ENCODE results near the gene ZNF74.
A peak's percentile ranks its signal among the peaks of the same experiment; 100 is the strongest.
"Not testable (repeated sequence)": the region's sequence is repeated elsewhere in the genome, so short reads cannot be mapped to it uniquely, and the experiment has no call there.

ZNF74 gene

DNA sequence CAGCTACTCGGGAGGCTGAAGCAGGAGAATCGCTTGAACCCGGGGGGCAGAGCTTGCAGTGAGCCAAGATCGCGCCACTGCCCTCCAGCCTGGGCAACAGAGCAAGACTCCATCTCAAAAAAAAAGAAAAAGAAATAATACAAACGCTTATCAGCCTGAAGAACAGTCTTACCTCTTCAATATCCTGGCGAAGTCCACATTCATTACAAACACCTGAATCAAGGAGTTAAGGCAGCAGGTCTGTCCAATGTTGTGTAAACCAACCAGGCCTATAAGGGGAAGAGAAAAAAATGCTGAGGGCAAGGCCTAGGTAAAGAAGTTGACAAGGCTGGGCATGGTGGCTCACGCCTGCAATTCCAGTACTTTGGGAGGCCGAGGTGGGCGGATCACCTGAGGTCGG is 17.0 kb upstream of the ZNF74 start:
- DNase-seq, result not testable (repeated sequence)

DNA sequence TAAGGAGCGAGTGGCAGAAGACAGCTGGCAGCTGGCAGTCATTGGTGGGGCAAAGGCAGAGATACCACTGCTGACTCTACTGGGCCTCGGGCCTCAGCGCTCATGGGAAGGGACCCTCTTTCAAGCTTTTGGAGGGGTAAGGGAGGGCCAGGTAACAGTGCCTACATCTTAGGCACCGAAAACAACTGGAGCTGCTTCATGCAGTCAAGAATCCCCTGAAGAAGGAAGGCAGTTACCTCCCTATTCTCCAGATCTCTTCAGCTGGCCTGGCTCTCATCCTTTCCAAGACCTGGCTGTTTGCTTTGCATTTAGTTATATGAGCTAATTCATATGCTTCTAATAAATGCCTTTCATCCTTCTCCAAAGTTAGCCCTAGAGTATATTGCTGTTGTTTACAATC is 15.8 kb upstream of the ZNF74 start:
- no peak for DNase-seq

DNA sequence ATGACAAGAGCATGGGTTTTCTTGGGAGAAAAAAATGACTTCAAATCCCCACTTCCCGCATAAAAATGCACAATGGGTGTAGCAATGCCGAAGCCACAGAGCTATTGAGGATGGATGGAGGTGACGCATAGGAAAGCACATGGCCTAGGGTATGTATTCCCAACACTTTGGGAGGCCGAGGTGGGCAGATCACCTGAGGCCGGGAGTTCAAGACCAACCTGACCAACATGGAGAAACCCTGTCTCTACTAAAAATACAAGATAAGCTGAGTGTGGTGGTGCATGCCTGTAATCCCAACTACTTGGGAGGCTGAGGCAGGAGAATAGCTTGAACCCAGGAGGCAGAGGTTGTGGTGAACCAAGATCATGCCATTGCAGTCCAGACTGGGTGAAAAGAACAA is 15.3 kb upstream of the ZNF74 start:
- DNase-seq, result not testable (repeated sequence)

GRCh38 chr22:20380486-20380885 is 13.5 kb upstream of the ZNF74 start:
- DNase-seq, result no peak

- DNase-seq, result no peak
Observed at GRCh38 chr22:20383538-20383937, 10.4 kb upstream of the ZNF74 start.

DNA sequence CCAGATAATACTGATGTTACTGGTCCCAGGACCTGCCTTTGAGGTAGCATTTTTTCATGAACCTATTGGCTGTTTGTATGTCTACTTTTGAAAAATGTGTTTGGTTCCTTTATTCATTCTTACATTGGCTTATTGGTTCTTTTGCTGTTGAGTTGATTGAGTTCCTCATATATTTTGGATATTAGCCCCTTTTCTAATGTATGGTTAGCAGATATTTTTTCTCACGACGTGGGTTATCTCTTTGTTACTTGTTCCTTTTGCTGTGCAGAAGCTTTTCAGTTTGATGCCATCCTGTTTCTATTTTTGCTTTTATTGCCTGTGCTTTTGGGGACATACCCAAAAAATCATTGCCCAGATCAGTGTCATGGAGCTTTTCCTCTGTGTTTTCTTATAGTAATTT is 9.8 kb upstream of the ZNF74 start:
- DNase-seq, result no peak

DNA sequence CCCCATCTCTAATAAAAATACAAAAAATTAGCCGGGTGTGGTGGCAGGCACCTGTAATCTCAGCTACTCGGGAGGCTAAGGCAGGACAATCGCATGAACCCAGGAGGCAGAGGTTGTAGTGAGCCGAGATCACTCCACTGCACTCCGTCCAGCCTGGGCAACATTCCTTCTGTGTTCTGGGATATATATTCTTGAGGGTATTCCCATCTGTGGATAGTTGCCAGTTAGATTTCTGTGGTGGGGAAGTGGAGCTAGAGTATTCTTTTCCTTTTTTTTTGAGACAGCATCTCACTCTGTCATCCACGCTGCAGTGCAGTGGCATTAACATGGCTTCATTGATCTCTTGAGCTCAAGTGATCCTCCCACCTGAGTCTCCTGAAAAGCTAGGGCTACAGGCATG is 9.1 kb upstream of the ZNF74 start:
- DNase-seq, result no peak

DNA sequence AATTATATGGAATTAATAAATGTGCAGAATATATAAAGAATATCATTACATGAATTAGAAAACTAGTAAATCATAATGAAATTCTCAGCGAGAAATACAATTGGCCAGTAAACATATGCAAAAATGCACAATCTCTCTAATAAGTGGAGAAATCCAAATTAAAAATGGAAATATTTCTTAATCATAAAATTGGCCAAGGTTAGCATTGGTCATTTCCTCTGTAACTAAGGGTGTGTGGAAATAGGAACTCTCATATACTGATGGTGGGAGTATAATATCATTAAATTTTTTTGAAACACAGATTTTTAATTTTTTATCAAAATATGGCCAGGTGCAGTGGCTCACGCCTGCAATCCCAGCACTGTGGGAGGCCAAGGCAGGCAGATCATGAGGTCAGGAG is 7.6 kb upstream of the ZNF74 start:
- DNase-seq, result peak in 1 of 2 donors; percentile 66

- DNase-seq, result peak in 1 of 2 donors; percentile 12
Observed at GRCh38 chr22:20386972-20387371, 7.0 kb upstream of the ZNF74 start.

DNA sequence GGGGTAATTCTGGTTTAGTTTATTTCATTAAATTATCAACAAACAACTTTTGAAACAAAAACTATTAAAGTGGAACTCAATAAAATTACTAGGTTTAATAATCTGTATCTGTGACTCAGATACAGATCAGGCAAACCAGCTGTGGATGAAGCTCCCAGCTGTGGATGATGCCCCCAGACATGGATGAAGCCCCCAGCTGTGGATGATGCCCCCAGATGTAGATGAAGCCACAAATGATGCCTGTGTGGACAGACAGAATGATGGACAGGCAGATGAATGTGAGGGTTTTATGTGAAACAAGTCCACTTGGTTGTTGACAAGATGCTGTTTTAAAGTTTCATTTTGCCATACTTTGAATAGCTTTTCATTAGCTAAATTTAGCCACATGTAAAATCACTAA is 5.8 kb upstream of the ZNF74 start:
- DNase-seq, result no peak

GRCh38 chr22:20389288-20389687 is 4.7 kb upstream of the ZNF74 start:
- no peak for DNase-seq

- DNase-seq, result no peak
Observed at GRCh38 chr22:20390394-20390907, 3.5 kb upstream of the ZNF74 start.

DNA sequence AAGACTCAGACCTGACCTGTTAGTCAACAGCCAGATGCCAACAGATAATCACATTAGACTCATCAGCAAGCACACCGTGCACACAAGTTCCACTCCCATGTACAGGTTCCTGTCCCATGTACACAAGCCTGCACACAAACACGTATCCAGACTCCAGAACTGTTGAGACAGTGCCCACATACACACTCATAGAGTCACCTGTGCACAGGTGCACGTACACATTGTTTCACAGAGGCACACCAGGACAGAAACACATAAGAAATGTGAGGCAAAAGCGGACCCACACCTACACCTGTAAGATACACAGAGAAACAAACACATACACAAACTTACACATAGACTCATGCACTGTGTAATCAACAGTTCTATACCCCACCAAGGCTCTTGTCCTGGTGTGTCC is 2.7 kb upstream of the ZNF74 start:
- no peak for DNase-seq

DNA sequence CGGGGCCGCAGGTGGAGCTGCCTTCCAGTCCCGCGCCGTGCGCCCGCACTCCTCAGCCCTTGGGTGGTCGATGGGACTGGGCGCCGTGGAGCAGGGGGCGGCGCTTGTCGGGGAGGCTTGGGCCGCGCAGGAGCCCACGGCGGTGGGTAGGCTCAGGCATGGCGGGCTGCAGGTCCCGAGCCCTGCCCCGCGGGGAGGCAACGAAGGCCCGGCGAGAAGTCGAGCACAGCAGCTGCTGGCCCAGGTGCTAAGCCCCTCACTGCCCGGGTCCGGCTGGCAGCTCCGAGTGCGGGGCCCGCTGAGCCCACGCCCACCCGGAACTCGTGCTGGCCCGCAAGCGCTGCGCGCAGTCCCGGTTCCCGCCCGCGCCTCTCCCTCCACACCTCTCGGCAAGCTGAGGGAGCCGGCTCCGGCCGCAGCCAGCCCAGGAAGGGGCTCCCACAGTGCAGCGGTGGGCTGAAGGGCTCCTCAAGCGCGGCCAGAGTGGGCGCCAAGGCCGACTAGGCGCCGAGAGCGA is 1.5 kb upstream of the ZNF74 start:
- DNase-seq, result not testable (repeated sequence)

DNA sequence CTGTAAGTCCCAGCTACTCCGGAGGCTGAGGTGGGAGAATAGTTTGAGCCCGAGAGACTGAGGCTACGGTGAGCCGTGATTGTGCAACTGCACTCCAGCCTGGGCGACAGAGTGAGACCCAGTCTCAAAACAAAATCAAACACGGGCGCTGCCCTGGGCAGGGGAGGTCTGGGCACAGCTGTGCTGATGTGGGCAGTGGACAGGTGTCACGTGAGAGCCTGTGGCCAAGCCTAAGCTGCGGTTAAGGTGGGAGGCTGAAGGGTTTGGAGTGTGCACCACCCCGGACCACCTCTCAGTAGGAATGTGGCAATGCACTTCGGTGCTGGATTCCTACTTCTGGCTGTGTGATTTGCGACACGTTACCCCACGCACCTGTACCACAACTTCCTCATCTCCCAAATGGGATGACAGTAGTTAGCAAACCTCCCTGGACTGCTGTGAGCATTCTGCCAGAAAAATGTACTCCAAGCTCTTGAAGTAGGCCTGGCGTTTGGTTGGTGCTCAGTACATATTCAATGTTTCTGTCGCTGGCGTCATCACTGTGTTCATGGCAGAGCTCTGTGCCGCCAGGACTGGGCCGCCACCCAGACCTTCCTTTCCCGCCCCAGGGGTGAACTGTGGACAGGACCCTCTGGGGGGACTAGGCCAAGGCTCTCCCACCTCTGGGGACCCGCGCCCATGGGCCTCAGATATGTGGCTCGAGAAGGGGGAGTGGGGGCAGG is 807 bp upstream of the ZNF74 start:
- DNase-seq, result no peak

DNA sequence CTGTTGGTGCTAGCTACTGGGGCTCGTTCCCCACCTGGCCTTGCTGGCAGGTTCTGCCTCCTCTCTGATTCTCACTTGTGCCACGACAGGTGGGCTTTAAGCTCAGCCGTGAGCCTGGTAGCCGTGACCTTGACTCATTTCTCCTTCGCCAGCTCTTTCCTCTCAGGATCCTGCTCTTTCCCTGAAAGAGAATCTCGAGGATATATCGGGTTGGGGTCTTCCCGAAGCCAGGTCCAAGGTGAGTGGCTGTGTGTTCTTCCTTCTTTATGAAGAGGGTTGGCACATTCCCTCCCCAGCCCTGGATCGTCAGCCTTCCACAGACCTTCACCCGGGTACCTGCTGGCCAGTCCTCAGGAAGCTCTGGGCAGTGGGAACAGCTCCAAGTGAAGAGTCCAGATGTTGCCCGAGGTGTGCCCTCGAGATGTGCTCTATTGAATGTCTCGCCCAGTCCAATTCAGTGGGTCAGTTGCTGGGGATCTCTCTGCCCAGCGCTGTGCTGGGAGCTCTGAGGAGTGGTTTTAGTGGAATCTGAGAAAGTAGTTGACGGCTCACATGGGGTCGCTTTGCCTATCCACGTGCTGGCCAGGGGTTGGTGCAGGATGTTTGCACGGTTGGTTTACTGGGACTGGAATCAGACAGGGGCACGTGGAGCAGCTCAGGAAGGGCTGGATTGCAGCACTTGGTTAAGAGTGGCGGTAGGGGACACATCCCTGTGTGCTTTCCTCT is 1.4 kb downstream of the ZNF74 start:
- DNase-seq, result no peak

- no peak for DNase-seq
Observed at GRCh38 chr22:20395907-20396287, 1.9 kb downstream of the ZNF74 start.

DNA sequence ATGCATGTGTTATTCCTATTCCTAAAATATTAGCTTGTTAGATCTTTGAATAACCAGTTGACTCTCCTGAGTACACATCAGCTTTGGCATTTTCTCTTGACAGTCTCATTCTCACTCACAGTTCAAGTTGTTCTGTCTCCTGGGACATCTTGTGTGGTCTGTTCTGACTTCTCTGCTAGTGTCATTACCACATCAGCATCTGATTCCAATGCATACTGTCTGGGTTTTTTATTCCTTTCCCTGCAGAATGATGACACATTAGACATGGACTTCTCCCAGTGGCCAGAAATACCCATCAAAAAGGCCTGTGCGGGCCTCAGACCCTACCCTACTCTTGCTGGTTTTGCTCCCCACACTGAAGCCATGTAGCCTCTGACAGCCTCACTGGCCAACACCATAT is 2.7 kb downstream of the ZNF74 start:
- no peak for DNase-seq

DNA sequence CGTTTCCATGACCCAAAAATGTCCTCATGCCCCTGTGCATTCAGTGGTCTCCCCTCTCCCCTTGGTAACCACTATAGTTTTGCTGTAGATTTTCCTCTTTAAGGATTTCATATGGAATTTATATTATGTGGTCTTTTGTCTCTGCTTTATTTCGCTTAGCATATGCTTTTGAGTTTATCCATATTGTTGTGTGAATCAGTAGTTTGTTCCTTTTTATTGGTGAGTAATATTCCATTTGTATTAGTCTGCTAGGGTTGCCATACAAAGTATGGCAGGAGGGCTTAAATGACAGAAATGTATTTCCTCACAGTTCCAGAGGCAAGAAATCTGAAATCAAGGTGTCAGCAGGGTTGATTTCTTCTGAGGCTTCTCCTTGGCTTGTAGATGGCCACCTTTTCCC is 3.5 kb downstream of the ZNF74 start:
- DNase-seq, result no peak

DNA sequence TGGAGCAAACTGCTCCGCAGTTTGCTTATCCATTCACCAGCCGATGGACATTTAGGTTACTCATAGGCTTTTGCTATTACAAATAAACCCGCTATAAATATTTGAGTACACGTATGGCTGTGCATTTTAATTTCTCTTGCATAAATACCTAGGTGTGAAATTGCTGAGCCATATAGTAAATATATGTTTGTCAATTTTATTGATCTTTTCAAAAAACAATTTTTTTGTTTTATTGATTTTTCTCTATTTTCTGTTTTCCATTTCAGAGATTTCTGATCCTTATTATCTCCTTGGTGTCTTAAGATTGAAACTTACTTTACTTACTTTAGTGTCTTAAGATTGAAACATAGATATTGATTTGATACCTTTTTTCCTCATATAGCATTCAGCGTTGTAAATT is 4.5 kb downstream of the ZNF74 start:
- no peak for DNase-seq

- DNase-seq, result no peak
Observed at GRCh38 chr22:20399866-20400605, 6.1 kb downstream of the ZNF74 start.

GRCh38 chr22:20400606-20401375 is 6.8 kb downstream of the ZNF74 start:
- DNase-seq, result no peak

Data from inflammatory macrophage (primary cell).